GM21825 (cell line): ENCODE data around the gene CRELD2.
"Not testable (repeated sequence)": the region's sequence is repeated elsewhere in the genome, so short reads cannot be mapped to it uniquely, and the experiment has no call there.

ENCODE experiments used
- ATAC-seq: cut with Tn5 transposase; IDR thresholded peaks from one replicate; pipeline ENCODE4 v1.9.1; 2021; ENCODE audit warnings: mild to moderate bottlenecking, moderate library complexity; ENCODE audit not compliant: unreplicated experiment

Gene CRELD2

GRCh38 chr22:49943405-49943765 is 25.0 kb downstream of the CRELD2 start:
- no peak for ATAC-seq

- no peak for ATAC-seq
These were observed 25.5 kb downstream of the CRELD2 start for GRCh38 chr22:49943771-49944398.

- ATAC-seq: no peak
These were observed 26.0 kb downstream of the CRELD2 start for GRCh38 chr22:49944399-49944891.

- not testable (repeated sequence) for ATAC-seq
These were observed 26.8 kb downstream of the CRELD2 start for GRCh38 chr22:49945042-49945794.

- ATAC-seq: no peak
These were observed 28.3 kb downstream of the CRELD2 start for GRCh38 chr22:49946612-49947295.

GRCh38 chr22:49947296-49947622 is 28.8 kb downstream of the CRELD2 start:
- no peak for ATAC-seq

- ATAC-seq: no peak
These were observed 29.9 kb downstream of the CRELD2 start for GRCh38 chr22:49948116-49948957.

- ATAC-seq: no peak
These were observed 30.8 kb downstream of the CRELD2 start for GRCh38 chr22:49948958-49949913.

- ATAC-seq: no peak
These were observed 31.5 kb downstream of the CRELD2 start for GRCh38 chr22:49949914-49950292.

- ATAC-seq: no peak
These were observed 32.1 kb downstream of the CRELD2 start for GRCh38 chr22:49950396-49950994.

- ATAC-seq: no peak
These were observed 32.7 kb downstream of the CRELD2 start for GRCh38 chr22:49951000-49951677.

- no peak for ATAC-seq
These were observed 33.2 kb downstream of the CRELD2 start for GRCh38 chr22:49951678-49951985.

GRCh38 chr22:49951986-49952896 is 33.8 kb downstream of the CRELD2 start:
- no peak for ATAC-seq

GRCh38 chr22:49953027-49953679 is 34.7 kb downstream of the CRELD2 start:
- no peak for ATAC-seq

- no peak for ATAC-seq
These were observed 35.4 kb downstream of the CRELD2 start for GRCh38 chr22:49953680-49954344.

- ATAC-seq: no peak
These were observed 35.9 kb downstream of the CRELD2 start for GRCh38 chr22:49954354-49954753.

GRCh38 chr22:49954991-49955580 is 36.7 kb downstream of the CRELD2 start:
- no peak for ATAC-seq
